ENCODE measurements around the gene PTPN6.
A peak's percentile ranks its signal among the peaks of the same experiment; 100 is the strongest.

DNA sequence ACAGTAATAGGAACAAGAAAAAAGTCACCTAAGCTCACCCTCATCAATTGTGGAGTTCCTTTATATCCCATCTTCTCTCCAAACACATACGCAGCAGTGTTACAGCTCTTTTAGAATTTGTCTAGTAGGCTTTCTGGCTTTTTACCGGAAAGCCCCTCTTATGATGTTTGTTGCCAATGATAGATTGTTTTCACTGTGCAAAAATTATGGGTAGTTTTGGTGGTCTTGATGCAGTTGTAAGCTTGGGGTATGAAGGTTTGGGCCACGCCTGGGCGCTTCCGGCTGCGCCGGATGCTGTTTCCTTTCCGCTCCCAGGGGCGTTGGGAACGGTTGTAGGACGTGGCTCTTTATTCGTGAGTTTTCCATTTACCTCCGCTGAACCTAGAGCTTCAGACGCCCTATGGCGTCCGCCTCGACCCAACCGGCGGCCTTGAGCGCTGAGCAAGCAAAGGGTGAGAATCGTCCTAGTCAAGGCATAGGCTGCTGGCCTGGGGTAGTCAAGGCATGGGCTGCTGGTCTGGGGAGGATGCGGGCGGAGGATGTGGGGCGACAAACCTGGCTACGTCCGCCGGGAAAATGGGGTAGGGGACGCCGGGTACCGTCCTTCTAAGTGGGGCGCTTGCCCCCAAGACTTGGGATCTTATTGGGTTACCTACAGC is 7.3 kb upstream of the PTPN6 start, which contains the start of the genes C12orf57 and RNU7-1:
- TF ChIP-seq, protein P1, sequence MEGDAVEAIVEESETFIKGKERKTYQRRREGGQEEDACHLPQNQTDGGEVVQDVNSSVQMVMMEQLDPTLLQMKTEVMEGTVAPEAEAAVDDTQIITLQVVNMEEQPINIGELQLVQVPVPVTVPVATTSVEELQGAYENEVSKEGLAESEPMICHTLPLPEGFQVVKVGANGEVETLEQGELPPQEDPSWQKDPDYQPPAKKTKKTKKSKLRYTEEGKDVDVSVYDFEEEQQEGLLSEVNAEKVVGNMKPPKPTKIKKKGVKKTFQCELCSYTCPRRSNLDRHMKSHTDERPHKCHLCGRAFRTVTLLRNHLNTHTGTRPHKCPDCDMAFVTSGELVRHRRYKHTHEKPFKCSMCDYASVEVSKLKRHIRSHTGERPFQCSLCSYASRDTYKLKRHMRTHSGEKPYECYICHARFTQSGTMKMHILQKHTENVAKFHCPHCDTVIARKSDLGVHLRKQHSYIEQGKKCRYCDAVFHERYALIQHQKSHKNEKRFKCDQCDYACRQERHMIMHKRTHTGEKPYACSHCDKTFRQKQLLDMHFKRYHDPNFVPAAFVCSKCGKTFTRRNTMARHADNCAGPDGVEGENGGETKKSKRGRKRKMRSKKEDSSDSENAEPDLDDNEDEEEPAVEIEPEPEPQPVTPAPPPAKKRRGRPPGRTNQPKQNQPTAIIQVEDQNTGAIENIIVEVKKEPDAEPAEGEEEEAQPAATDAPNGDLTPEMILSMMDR (IDR thresholded peaks at IDR 0.05) = no peak
- TF ChIP-seq, protein P2, sequence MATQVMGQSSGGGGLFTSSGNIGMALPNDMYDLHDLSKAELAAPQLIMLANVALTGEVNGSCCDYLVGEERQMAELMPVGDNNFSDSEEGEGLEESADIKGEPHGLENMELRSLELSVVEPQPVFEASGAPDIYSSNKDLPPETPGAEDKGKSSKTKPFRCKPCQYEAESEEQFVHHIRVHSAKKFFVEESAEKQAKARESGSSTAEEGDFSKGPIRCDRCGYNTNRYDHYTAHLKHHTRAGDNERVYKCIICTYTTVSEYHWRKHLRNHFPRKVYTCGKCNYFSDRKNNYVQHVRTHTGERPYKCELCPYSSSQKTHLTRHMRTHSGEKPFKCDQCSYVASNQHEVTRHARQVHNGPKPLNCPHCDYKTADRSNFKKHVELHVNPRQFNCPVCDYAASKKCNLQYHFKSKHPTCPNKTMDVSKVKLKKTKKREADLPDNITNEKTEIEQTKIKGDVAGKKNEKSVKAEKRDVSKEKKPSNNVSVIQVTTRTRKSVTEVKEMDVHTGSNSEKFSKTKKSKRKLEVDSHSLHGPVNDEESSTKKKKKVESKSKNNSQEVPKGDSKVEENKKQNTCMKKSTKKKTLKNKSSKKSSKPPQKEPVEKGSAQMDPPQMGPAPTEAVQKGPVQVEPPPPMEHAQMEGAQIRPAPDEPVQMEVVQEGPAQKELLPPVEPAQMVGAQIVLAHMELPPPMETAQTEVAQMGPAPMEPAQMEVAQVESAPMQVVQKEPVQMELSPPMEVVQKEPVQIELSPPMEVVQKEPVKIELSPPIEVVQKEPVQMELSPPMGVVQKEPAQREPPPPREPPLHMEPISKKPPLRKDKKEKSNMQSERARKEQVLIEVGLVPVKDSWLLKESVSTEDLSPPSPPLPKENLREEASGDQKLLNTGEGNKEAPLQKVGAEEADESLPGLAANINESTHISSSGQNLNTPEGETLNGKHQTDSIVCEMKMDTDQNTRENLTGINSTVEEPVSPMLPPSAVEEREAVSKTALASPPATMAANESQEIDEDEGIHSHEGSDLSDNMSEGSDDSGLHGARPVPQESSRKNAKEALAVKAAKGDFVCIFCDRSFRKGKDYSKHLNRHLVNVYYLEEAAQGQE (IDR thresholded peaks at IDR 0.05; ENCODE audit: insufficient read depth in 1 of 2, low read depth in 2 of 2, low read length in 1 of 2) = no peak
- TF ChIP-seq POLR2AphosphoS5 (IDR thresholded peaks at IDR 0.05; ENCODE audit: low read depth, low read length) (peak; percentile 100), SIN3A (IDR thresholded peaks at IDR 0.05; ENCODE audit: borderline replicate concordance, insufficient read depth, low read depth, low read length) (peak; percentile 96)

Data from Panc1 (cell line).